Measurements from ENCODE around the gene COX5B. TPM values are rescaled to one million over a fixed set of nuclear protein-coding genes. Genes with fewer than 3 reads are reported as not detected.
"Not testable (repeated sequence)": the region's sequence is repeated elsewhere in the genome, so short reads cannot be mapped to it uniquely, and the experiment has no call there.

COX5B gene
- total RNA-seq (2014; rRNA removed; shearing (Covaris generic)), result 283 and 314 TPM in 2 replicates

GRCh38 chr2:97645695-97646629 lies at the start of gene COX5B:
Gene COX5B (plus strand): TSS chr2:97646062. CDS start chr2:97646087, 25 bp downstream.
- H3K27ac ChIP-seq, result peak within 1 kb of the TSS; percentile 61
- H3K4me1 ChIP-seq, result 0 out of 2 replicates have a peak, but pooled peaks cover 2% of the 10 kb centered on the region
- DNase-seq, result peak; percentile 98 to 99
- H3K4me3 ChIP-seq, result peak within 1 kb of the TSS; percentile 82
- H3K36me3 ChIP-seq, result peaks cover 19% of the 10 kb centered on the region
- no peaks in the 10 kb centered on the region for H3K27me3 ChIP-seq
- no peaks in the 10 kb centered on the region for H3K9me3 ChIP-seq (replicated peaks)

- not testable (repeated sequence) for H3K27me3 ChIP-seq; H3K4me1 ChIP-seq; DNase-seq; H3K4me3 ChIP-seq; H3K27ac ChIP-seq; H3K9me3 ChIP-seq (replicated peaks); H3K36me3 ChIP-seq
Measured at GRCh38 chr2:97596180-97596579, 49.7 kb upstream of the COX5B start.

- H3K27ac ChIP-seq; H3K4me1 ChIP-seq; H3K27me3 ChIP-seq; DNase-seq; H3K36me3 ChIP-seq; H3K4me3 ChIP-seq; H3K9me3 ChIP-seq (replicated peaks): not testable (repeated sequence)
Measured at GRCh38 chr2:97601537-97601936, 44.3 kb upstream of the COX5B start.

GRCh38 chr2:97605109-97605508 lies 40.8 kb upstream of the COX5B start:
- not testable (repeated sequence) for H3K36me3 ChIP-seq; H3K4me1 ChIP-seq; DNase-seq; H3K27me3 ChIP-seq; H3K4me3 ChIP-seq; H3K27ac ChIP-seq; H3K9me3 ChIP-seq (replicated peaks)

- not testable (repeated sequence) for H3K27ac ChIP-seq; H3K4me3 ChIP-seq; H3K9me3 ChIP-seq (replicated peaks); DNase-seq; H3K27me3 ChIP-seq; H3K4me1 ChIP-seq; H3K36me3 ChIP-seq
Measured at GRCh38 chr2:97605524-97606339, 40.1 kb upstream of the COX5B start.

GRCh38 chr2:97608745-97609144 lies 37.1 kb upstream of the COX5B start:
- not testable (repeated sequence) for H3K27me3 ChIP-seq; H3K27ac ChIP-seq; H3K4me1 ChIP-seq; DNase-seq; H3K4me3 ChIP-seq; H3K36me3 ChIP-seq; H3K9me3 ChIP-seq (replicated peaks)

- H3K27me3 ChIP-seq; H3K36me3 ChIP-seq; H3K4me1 ChIP-seq; H3K9me3 ChIP-seq (replicated peaks); DNase-seq; H3K4me3 ChIP-seq; H3K27ac ChIP-seq: not testable (repeated sequence)
Measured at GRCh38 chr2:97611895-97612294, 34.0 kb upstream of the COX5B start.

- not testable (repeated sequence) for H3K27me3 ChIP-seq; DNase-seq; H3K27ac ChIP-seq; H3K4me1 ChIP-seq; H3K36me3 ChIP-seq; H3K9me3 ChIP-seq (replicated peaks); H3K4me3 ChIP-seq
Measured at GRCh38 chr2:97615746-97616145, 30.1 kb upstream of the COX5B start.

- Histone ChIP-seq H3K36me3 (no peaks in the 10 kb centered on the region), H3K9me3 (replicated peaks) (no peaks in the 10 kb centered on the region), H3K27me3 (no peaks in the 10 kb centered on the region), H3K4me1 (no peaks in the 10 kb centered on the region), H3K4me3 (no peak overlapping the region), H3K27ac (no peak overlapping the region)
- DNase-seq, result no peak
Measured at GRCh38 chr2:97617911-97618310, 28.0 kb upstream of the COX5B start.

- H3K36me3 ChIP-seq; H3K4me1 ChIP-seq; H3K4me3 ChIP-seq; DNase-seq; H3K27me3 ChIP-seq; H3K27ac ChIP-seq; H3K9me3 ChIP-seq (replicated peaks): not testable (repeated sequence)
Measured at GRCh38 chr2:97618939-97619827, 26.7 kb upstream of the COX5B start.

- not testable (repeated sequence) for H3K9me3 ChIP-seq (replicated peaks); H3K27ac ChIP-seq; H3K4me3 ChIP-seq; DNase-seq; H3K36me3 ChIP-seq; H3K27me3 ChIP-seq; H3K4me1 ChIP-seq
Measured at GRCh38 chr2:97620492-97620891, 25.4 kb upstream of the COX5B start.

- H3K4me3 ChIP-seq; H3K27ac ChIP-seq; H3K9me3 ChIP-seq (replicated peaks); H3K27me3 ChIP-seq; H3K4me1 ChIP-seq; DNase-seq; H3K36me3 ChIP-seq: not testable (repeated sequence)
Measured at GRCh38 chr2:97622976-97623375, 22.9 kb upstream of the COX5B start.

- H3K4me1 ChIP-seq; H3K9me3 ChIP-seq (replicated peaks); H3K4me3 ChIP-seq: not testable (repeated sequence)
Measured at GRCh38 chr2:97625354-97626048, 20.4 kb upstream of the COX5B start.

GRCh38 chr2:97626049-97626430 lies 19.8 kb upstream of the COX5B start:
- H3K9me3 ChIP-seq (replicated peaks); DNase-seq; H3K27ac ChIP-seq; H3K27me3 ChIP-seq; H3K4me1 ChIP-seq; H3K4me3 ChIP-seq; H3K36me3 ChIP-seq: not testable (repeated sequence)

More at GRCh38 chr2:97625354-97626048, 20.4 kb upstream of the COX5B start:
- H3K27ac ChIP-seq, H3K27me3 ChIP-seq, H3K36me3 ChIP-seq, DNase-seq: not testable (repeated sequence)

Data from SJCRH30 (cell line).